GM19324 (cell line): ENCODE measurements around the gene C1QL1.

Source experiments
- ATAC-seq: cut with Tn5 transposase; IDR thresholded peaks from one replicate; pipeline ENCODE4 v1.9.1; 2021; ENCODE audit warnings: mild to moderate bottlenecking, moderate library complexity; ENCODE audit not compliant: unreplicated experiment, low FRiP score

C1QL1 gene

DNA sequence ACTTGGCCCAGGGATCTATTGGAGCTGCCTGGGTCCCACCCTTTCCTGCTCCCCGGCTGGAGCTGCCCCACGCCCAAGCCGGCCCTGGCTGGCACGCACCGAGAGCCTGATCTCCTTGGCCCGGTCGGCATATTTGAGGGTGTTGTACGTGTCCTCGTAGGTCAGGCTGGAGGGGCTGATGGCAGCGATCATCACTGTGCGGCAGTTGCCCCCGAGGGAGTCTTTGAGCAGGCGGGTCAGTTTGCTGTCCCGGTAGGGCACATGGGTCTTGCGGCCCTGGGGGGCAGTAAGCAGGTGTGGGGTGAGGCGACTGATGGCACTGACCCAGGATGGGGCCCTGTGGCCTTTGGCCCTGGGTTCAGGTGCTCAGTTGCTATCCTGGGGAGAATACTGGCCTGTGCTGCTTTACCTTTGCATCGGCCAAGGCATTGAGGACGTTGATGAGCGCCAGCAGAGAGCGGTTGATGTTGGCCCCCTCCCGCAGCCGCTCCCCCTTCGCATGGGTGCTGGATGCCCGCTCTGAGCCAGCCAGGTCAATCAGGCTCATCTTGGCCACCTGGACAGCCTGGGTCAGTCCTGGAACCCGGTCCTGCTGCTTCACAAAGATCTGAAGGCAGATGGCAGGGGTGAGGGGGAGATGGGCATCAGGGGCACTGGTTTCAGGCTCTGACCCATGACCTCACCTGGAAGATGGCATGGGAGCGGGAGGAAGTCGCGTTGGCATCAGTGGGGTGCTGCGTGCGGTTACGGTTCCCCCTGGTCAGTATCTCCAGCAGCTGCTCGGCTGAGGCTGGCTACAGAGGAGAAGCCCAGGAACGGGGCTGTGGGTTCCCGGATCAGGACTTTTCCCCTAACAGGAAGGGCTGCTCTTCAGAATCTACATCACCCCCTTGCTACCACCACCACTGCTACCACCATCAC lies 34.0 kb downstream of the C1QL1 start:
- ATAC-seq: no peak

DNA sequence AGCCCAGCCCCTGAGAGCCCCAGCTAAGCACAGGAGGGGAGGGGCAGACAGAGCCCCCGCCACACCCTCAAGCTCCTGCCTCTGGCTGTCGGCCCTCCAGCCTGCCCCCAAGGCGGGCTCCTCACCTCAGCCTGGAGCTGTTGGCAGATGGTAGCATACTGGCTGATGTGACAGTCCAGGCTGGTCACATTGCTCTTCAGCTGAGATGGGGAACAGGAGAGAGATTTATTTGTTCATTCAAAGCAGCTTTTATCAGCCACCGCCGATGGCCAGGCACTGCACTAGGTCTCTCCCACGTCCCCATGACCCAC lies 35.4 kb downstream of the C1QL1 start:
- no peak for ATAC-seq

DNA sequence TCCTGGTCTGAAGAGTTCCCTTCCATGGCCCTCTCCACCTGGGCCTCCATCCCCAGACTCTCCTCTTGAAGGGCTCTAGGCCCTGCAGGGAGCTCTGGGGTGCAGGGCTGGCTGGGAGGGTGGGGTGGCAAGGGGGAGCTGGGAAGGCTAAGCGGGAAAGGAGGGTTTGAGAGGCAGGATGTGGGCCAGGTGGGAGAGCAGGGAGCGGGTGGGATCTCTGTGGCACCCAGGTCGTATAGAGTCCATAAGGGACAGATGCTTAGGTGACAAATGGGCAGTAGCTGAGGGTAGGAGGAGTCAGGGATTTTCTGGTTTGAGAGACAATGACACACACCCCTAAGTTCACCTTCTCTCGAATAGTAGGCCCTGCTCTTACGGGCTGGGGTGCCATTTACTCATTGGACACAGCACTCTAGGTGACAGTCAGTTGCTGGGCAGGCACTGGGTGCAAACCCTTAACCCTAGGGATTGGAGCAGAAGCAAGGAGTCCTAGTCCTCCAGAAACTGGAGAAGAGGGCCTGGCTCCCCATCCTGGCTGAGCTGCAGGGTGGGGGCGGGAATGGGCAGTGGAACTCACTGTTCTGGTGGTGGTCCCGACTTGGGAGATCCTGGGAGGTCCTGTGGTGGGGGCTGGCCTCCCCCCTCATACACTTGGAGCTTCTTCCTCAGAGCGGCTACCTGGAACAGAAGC lies 35.9 kb downstream of the C1QL1 start:
- ATAC-seq: no peak

GRCh38 chr17:44931376-44931775 lies 36.7 kb downstream of the C1QL1 start:
- ATAC-seq: no peak

DNA sequence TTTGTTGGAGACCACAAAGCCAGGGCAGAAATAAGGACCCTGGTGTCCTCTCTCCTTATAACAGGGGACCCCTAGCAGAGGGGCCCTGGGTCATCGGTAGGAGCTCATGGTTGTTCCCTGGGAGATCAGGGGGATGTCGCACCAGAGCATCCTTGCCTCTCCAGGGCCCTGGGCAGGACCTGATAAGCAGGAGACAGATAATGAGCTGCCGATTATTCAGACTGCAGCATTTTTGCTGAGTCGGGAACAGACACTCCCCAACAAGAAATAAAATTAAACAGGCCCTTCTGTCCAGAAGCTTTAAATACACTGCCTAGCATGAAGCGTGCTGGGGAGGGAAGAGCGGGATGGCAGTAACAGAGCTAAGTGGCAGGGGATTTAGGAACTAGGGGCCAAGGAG lies 37.4 kb downstream of the C1QL1 start:
- no peak for ATAC-seq

DNA sequence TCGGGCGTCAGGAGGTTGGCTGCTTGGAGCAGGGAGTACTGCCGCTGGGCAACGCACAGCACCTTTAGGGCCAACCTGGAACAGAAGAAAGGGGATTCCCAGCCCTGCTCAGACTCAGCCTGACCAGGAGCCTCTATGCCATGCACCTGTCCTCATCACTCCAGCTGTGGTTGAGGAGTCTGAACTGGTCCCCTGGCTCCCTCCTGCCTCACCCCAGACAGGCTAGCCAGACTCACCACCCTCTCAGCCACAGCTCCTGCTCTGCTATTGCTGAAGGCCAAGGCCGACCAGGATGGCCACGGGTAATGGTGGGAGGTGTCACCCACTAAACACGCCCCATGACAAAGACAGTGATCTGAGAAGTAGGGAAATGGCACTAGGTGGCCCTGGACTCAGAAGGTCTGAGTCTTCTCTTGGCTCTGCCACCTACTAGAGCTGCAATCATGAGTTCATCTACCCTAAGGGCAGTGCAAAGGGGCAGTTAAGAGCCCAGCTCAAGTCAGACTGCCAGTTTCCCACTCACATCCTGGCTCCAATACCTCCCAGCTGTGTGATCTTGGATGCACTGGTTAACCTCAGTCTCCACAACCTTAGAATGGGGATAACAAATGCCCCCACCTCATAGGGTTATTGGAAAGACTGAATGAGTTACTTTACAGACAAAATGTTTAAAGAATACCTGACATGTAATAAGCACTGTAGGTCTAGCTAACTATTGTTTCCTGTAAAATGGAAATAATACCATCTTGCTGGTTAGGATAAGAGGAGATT lies 39.0 kb downstream of the C1QL1 start:
- no peak for ATAC-seq

- ATAC-seq: no peak
These were observed 40.0 kb downstream of the C1QL1 start for GRCh38 chr17:44928136-44928535.

GRCh38 chr17:44927696-44928095 lies 40.4 kb downstream of the C1QL1 start:
- no peak for ATAC-seq

- no peak for ATAC-seq
These were observed 41.1 kb downstream of the C1QL1 start for GRCh38 chr17:44926821-44927525.

DNA sequence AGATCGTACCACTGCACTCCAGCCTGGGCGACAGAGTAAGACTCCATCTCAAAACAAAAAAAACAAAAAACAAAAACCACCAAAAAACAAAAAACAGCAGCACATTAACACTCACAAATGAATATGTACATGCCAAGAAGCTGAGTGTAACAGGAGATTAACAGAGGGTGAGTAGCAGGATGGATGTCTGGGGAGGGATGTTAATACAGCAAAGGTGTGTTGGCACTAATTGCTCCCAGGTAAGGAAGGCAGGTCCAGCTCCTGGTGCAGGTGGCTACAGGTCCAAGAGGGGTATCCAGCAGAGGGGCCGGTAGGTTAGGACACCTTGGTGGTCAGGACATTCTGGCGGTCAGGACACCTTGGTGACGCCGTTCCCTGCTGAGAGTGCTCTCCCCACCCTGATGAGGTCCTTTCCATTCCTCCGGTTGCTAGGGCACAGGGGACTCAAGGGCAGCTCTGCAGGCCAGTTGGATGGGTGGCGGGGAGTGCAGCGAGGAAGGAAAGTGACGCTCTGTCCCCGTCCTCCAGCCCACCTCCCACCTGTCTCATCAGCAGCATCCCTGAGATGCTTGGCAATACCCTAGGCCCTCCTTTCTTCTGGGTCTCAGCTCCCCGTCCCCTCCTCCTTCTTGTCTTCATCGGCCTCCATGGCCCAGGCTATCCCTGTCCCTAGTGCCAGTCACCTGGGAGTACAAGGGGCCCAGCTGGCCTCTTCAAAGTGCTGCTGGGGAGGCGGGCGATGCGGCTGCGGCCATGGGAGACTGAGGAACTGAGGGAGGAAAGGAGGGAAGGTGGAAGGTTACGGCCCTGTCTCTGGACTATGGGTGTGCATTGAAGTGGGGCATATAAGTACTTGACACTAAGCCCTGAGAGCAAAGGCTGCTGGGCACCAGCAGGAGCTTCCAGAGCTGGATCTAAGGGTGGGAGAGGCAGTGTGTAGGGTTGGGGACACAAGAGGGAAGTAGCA lies 42.1 kb downstream of the C1QL1 start:
- no peak for ATAC-seq

- no peak for ATAC-seq
These were observed 44.0 kb downstream of the C1QL1 start for GRCh38 chr17:44924107-44924544.

DNA sequence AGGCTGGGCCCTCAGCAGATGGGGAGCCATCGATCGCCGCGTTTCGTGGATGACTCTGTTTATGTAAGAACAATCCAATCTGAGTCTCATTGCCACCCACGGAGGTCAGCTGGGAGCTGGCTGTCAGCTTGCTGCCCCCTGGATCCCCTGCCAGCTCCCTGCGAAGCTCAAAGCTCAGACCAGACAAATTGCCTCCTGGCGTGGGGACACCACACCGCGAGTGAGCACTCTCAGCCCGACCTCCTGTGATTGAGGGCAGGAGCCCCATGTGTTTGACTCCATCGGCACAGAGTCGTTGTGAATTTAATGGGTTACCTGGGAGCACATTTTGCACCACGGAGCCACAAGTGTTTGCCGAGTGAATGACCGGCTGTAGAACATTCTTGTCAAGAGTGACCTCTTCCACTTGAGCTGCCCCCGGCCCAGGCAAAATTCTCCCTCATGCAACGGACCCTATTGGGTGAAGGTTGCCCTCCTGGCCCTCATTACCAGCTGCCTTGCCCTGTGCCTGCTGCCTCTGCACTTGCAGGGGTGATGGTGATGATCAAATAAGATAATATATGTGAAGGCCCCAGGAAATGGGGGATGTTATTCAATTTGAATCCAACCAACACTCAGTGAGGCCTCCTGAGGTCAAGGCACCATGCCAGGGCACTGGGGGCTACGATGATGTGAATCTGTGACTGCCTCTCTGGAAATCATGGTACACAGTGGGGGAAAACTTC lies 45.2 kb downstream of the C1QL1 start:
- no peak for ATAC-seq

DNA sequence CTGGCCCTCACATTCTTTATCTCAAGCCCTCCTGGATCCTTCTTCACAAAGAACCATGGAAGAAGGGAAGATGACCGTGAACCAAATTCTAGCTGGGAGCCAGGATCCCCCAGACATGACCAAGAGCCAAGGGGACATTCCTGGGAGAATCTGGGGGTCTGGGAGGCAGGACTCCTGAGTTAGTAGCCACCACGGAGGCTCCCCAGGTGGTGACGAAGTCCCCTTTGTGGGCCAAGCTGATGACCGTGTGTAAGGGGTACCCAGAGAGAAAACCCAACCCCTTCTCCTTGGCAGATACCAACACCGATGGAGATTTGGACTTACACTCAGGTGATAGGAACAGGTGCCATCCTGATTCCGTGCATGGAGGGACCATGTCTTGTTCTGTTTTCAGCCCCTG lies 46.0 kb downstream of the C1QL1 start:
- no peak for ATAC-seq

DNA sequence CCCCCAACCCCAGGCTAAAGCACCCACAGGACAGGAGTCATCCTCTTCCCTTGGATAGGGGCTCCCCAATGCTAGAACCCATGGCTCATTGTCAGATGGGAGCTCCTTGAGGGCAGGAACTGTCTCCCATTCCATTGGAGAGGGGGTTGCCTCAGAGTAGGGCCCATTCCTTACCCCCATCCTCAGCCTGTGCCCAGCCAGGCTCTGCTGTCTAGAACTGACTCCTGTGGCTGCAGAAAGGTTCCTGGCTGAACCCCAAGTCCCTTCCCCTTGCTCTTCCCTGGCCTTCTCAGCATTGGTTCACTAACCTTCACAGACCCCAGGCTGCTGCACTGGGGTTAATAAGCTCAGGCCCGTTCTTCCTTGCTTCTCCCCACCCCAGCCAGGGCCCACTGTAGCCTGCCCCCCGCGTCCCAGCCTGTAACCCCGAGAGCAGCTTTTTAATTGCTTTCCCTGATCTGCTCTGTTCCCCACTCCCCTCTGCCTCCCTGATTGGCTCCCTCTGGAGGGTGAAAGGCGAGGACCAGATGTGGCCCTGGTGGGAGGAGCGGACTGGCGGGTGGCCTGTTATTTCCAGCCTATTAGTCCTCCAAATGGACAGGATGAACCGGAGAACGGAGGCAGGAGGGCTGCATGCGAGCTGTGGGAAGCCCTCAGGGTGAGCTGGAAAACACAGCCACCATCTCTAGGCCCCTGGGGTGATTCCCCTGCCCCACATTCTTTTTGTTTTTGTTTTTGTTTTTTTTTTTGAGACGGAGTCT lies 46.8 kb downstream of the C1QL1 start:
- no peak for ATAC-seq

- ATAC-seq: no peak
These were observed 47.5 kb downstream of the C1QL1 start for GRCh38 chr17:44920565-44920940.

DNA sequence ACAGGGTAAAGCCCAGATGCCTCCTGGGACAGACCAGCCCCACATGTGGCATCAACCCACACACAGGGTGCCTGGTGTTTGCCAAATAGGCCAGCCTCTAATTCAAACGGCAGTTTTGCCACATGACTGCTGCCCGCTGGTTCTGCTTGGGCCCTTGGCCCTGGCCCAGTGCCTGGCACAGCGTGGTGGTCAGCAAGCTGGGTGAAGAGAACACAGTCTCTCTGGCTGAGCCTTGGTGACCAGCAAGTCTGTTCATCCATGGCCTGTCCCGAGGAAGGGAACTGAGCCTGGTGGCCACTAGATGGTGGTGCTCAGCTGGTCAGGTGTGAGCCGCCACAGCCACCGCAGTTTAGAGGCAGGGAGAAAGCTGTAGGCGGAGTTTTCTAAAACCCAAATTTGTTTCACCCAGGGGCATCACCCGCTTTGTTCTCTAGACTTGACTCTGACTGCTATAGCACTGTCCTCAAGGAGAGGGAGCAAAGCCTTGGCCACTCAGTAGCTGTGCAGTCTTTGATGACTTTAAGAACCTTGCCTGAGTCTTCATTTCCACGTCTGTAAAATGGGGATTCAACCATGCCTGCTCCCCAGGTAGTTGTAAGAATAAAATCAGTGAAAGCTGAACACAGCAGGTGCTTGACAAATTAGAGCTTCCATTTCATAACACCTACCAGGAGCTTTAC lies 48.1 kb downstream of the C1QL1 start:
- no peak for ATAC-seq

GRCh38 chr17:44919411-44919810 lies 48.7 kb downstream of the C1QL1 start:
- ATAC-seq: no peak

DNA sequence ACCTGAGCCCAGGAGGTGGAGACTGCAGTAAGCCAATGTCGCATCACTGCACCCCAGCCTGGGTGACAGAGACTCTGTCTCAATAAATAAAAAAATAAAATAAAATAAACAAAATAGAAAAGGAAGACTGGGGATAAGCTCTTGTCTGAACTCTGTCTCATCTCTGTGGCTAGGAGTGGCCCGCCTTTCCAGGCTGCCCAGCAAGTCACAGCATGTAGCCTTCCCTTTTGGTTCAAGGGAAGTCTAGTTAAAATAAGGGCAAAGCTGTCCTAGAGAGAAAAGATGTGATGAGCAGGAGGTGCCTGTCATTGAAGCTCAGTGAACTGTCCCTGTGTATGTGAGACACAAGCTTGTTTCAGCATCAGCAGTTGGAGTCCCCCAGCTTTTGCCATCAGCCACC lies 50.1 kb downstream of the C1QL1 start:
- no peak for ATAC-seq
